Measurements from ENCODE around the gene NCSTN. TPM values are rescaled to one million over a fixed set of nuclear protein-coding genes. Genes with fewer than 3 reads are reported as not detected.
A peak's percentile ranks its signal among the peaks of the same experiment; 100 is the strongest.

Gene NCSTN
- total and polyA plus RNA-seq, 9 of the 15 experiments (the other 6 are each of a cell fraction or from before 2014, with no cell fraction given), result 21.3 to 91.1 (median 57.9) TPM

GRCh38 chr1:160342953-160343869, at the start of gene NCSTN, which contains the start of gene COPA (continued):
- no peak for TF ChIP-seq SFPQ (IDR thresholded peaks at IDR 0.05; ENCODE audit: low read depth, low read length)
- peak; percentile 55; the same call in 1 of the 2 replicates for TF ChIP-seq POLR2AphosphoS2 (IDR thresholded peaks at IDR 0.05; ENCODE audit: low read length)
- TF ChIP-seq PYGO2 (tag; IDR thresholded peaks at IDR 0.05), result no peak
- TF ChIP-seq SP2 (IDR thresholded peaks at IDR 0.05; ENCODE audit: extremely low read depth, low read depth, low read length, poor library complexity, severe bottlenecking), result peak; percentile 93
- no peak for TF ChIP-seq ARHGAP35 (IDR thresholded peaks at IDR 0.05; ENCODE audit: partially characterized antibody)
- no peak for TF ChIP-seq TFAM (CRISPR knock-in tag; conservative IDR thresholded peaks at IDR 0.05)
- TF ChIP-seq GATAD2B (IDR thresholded peaks at IDR 0.05; ENCODE audit: borderline replicate concordance), result no peak
- TF ChIP-seq ZNF766 (CRISPR knock-in tag; conservative IDR thresholded peaks at IDR 0.05), result no peak
- no peak for TF ChIP-seq HDAC6 (IDR thresholded peaks at IDR 0.05; ENCODE audit: low read depth, low read length)
- no peak for TF ChIP-seq SNAPC5 (CRISPR knock-in tag; IDR thresholded peaks at IDR 0.05)
- no peak for TF ChIP-seq MITF (IDR thresholded peaks at IDR 0.05)
- no peak for TF ChIP-seq ZNF23 (CRISPR knock-in tag; IDR thresholded peaks at IDR 0.05)
- no peak for TF ChIP-seq CSDE1 (IDR thresholded peaks at IDR 0.05)
- no peak for TF ChIP-seq ZSCAN32 (CRISPR knock-in tag; IDR thresholded peaks at IDR 0.05)
- TF ChIP-seq SMAD4 (CRISPR knock-in tag; conservative IDR thresholded peaks at IDR 0.05), result peak; percentile 20; the same call in 1 of the 2 replicates
- no peak for TF ChIP-seq MAFK (IDR thresholded peaks at IDR 0.05; ENCODE audit: low read length)
- no peak for TF ChIP-seq PBX2 (CRISPR knock-in tag; IDR thresholded peaks at IDR 0.05; ENCODE audit: low read depth)
- 0 out of 2 replicates have a peak, but pooled peaks have one; percentile 20 for TF ChIP-seq PBX2 (tag; conservative IDR thresholded peaks at IDR 0.05; ENCODE audit: low read depth)
- TF ChIP-seq THRA (IDR thresholded peaks at IDR 0.05), result no peak
- TF ChIP-seq HNRNPLL (IDR thresholded peaks at IDR 0.05; ENCODE audit: low read depth, low read length, poor library complexity, severe bottlenecking), result no peak
